ENCODE results near the gene KSR2. TPM values are rescaled to one million over a fixed set of nuclear protein-coding genes. Genes with fewer than 3 reads are reported as not detected.
"Not testable (repeated sequence)": the region's sequence is repeated elsewhere in the genome, so short reads cannot be mapped to it uniquely, and the experiment has no call there.

Gene KSR2
- total RNA-seq, 1 experiment from 2014 or later, result 0.15 TPM

DNA sequence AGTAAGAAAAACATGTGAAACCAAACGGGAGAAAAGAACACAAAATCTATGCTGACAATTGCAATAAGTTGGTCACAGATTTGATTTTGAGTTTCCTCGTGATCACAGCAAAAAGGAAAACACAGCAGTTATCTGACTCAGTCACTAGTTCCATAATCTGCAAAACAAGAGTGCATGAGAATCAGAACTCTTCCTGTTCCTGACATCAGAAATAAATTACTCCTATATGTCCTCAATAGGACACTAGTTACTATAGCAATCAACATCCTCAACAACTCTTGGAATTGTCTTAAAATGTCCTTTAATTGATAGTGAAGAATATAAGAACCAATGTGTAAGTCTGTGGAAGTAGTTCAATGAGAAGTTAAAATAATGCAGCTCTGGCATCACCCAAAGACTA is 339.3 kb downstream of the KSR2 start:
- Histone ChIP-seq H3K36me3 (ENCODE audit: control insufficient read depth, insufficient read depth, low read length) (no peaks in the 10 kb centered on the region), H3K27me3 (ENCODE audit: control insufficient read depth, insufficient read depth, low read length) (no peaks in the 10 kb centered on the region), H3K27ac (ENCODE audit: low read length) (no peak overlapping the region), H3K9me3 (ENCODE audit: control insufficient read depth, insufficient read depth, low read depth, low read length) (no peaks in the 10 kb centered on the region), H3K4me1 (ENCODE audit: control insufficient read depth, insufficient read depth, low read length) (no peaks in the 10 kb centered on the region), H3K4me3 (ENCODE audit: low read depth in 2 of 2, low read length in 2 of 2) (no peak overlapping the region)
- in situ Hi-C loops (cut with HindIII; ENCODE audit: low pct_unique_long_range_greater_than_20kb, low sequenced_read_pairs) (no loop called here), intact Hi-C loops (cut with micrococcal nuclease; ENCODE audit: unreplicated experiment) (no loop called here)
- POLR2A ChIA-PET, result no interaction called here
- CTCF ChIA-PET, result no interaction called here
- ATAC-seq (no peak), DNase-seq (ENCODE audit: low read depth, low spot score) (no peak)
- TF ChIP-seq, protein P1, sequence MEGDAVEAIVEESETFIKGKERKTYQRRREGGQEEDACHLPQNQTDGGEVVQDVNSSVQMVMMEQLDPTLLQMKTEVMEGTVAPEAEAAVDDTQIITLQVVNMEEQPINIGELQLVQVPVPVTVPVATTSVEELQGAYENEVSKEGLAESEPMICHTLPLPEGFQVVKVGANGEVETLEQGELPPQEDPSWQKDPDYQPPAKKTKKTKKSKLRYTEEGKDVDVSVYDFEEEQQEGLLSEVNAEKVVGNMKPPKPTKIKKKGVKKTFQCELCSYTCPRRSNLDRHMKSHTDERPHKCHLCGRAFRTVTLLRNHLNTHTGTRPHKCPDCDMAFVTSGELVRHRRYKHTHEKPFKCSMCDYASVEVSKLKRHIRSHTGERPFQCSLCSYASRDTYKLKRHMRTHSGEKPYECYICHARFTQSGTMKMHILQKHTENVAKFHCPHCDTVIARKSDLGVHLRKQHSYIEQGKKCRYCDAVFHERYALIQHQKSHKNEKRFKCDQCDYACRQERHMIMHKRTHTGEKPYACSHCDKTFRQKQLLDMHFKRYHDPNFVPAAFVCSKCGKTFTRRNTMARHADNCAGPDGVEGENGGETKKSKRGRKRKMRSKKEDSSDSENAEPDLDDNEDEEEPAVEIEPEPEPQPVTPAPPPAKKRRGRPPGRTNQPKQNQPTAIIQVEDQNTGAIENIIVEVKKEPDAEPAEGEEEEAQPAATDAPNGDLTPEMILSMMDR (IDR thresholded peaks at IDR 0.05), result no peak
- TF ChIP-seq SIN3A (IDR thresholded peaks at IDR 0.05; ENCODE audit: borderline replicate concordance, insufficient read depth, low read depth, low read length) (no peak), TCF7L2 (IDR thresholded peaks at IDR 0.05; ENCODE audit: low read depth, low read length) (no peak), POLR2AphosphoS5 (IDR thresholded peaks at IDR 0.05; ENCODE audit: low read depth, low read length) (no peak)
- TF ChIP-seq, protein P2, sequence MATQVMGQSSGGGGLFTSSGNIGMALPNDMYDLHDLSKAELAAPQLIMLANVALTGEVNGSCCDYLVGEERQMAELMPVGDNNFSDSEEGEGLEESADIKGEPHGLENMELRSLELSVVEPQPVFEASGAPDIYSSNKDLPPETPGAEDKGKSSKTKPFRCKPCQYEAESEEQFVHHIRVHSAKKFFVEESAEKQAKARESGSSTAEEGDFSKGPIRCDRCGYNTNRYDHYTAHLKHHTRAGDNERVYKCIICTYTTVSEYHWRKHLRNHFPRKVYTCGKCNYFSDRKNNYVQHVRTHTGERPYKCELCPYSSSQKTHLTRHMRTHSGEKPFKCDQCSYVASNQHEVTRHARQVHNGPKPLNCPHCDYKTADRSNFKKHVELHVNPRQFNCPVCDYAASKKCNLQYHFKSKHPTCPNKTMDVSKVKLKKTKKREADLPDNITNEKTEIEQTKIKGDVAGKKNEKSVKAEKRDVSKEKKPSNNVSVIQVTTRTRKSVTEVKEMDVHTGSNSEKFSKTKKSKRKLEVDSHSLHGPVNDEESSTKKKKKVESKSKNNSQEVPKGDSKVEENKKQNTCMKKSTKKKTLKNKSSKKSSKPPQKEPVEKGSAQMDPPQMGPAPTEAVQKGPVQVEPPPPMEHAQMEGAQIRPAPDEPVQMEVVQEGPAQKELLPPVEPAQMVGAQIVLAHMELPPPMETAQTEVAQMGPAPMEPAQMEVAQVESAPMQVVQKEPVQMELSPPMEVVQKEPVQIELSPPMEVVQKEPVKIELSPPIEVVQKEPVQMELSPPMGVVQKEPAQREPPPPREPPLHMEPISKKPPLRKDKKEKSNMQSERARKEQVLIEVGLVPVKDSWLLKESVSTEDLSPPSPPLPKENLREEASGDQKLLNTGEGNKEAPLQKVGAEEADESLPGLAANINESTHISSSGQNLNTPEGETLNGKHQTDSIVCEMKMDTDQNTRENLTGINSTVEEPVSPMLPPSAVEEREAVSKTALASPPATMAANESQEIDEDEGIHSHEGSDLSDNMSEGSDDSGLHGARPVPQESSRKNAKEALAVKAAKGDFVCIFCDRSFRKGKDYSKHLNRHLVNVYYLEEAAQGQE (IDR thresholded peaks at IDR 0.05; ENCODE audit: insufficient read depth in 1 of 2, low read depth in 2 of 2, low read length in 1 of 2), result no peak
- BruUV-seq (replicated peaks), result no TSS peak

DNA sequence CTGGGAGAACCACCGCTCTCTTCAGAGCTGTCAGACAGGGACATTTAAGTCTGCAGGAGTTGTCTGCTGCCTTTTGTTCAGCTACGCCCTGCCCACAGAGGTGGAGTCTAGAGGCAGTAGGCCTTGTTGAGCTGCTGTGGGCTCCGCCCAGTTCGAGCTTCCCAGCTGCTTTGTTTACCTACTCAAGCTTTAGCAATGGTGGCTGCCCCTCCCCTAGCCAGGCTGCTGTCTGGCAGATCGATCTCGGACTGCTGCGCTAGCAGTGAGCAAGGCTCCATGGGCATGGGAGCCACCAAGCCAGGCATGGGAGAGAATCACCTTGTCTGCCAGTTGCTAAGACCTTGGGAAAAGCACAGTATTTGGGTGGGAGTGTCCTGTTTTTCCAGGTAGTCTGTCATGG is 340.1 kb downstream of the KSR2 start:
- H3K4me3 ChIP-seq (ENCODE audit: low read depth in 2 of 2, low read length in 2 of 2); H3K27ac ChIP-seq (ENCODE audit: low read length); DNase-seq (ENCODE audit: low read depth, low spot score); H3K27me3 ChIP-seq (ENCODE audit: control insufficient read depth, insufficient read depth, low read length); H3K9me3 ChIP-seq (ENCODE audit: control insufficient read depth, insufficient read depth, low read depth, low read length); intact Hi-C loops (cut with micrococcal nuclease; ENCODE audit: unreplicated experiment); POLR2A ChIA-PET; in situ Hi-C loops (cut with HindIII; ENCODE audit: low pct_unique_long_range_greater_than_20kb, low sequenced_read_pairs); H3K4me1 ChIP-seq (ENCODE audit: control insufficient read depth, insufficient read depth, low read length); CTCF ChIA-PET; H3K36me3 ChIP-seq (ENCODE audit: control insufficient read depth, insufficient read depth, low read length); ATAC-seq; BruUV-seq (replicated peaks): not testable (repeated sequence)

DNA sequence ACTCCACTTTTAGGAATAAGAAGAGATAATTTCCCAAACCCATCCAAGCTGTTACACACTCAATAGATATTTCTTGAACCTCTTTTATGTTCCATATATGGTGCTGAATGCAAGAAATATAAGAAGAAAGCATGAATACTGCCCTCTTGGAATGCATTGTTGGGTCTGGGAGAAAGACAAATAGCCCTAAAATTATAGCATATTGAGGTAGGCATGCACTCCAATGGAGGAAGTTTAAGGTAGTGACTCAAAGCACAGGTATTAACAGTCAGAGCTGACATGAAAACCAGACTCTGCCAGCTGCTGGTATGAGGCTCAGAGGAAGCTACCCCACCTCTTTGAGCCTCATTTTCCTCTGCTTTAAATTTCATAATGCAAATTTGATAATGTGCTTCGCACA is 346.0 kb downstream of the KSR2 start:
- Histone ChIP-seq H3K27me3 (ENCODE audit: control insufficient read depth, insufficient read depth, low read length) (peaks cover 2% of the 10 kb centered on the region; the same call in 1 of the 2 replicates), H3K27ac (ENCODE audit: low read length) (no peak overlapping the region), H3K4me1 (ENCODE audit: control insufficient read depth, insufficient read depth, low read length) (no peaks in the 10 kb centered on the region), H3K36me3 (ENCODE audit: control insufficient read depth, insufficient read depth, low read length) (no peaks in the 10 kb centered on the region), H3K9me3 (ENCODE audit: control insufficient read depth, insufficient read depth, low read depth, low read length) (no peaks in the 10 kb centered on the region), H3K4me3 (ENCODE audit: low read depth in 2 of 2, low read length in 2 of 2) (no peak overlapping the region)
- DNase-seq (ENCODE audit: low read depth, low spot score), result no peak
- BruUV-seq (replicated peaks), result no TSS peak
- in situ Hi-C loops (cut with HindIII; ENCODE audit: low pct_unique_long_range_greater_than_20kb, low sequenced_read_pairs) (no loop called here), intact Hi-C loops (cut with micrococcal nuclease; ENCODE audit: unreplicated experiment) (no loop called here)
- POLR2A ChIA-PET, result no interaction called here
- CTCF ChIA-PET, result no interaction called here
- TF ChIP-seq POLR2AphosphoS5 (IDR thresholded peaks at IDR 0.05; ENCODE audit: low read depth, low read length), result no peak
- TF ChIP-seq TCF7L2 (IDR thresholded peaks at IDR 0.05; ENCODE audit: low read depth, low read length), result no peak
- no peak for ATAC-seq
